Upper lobe of left lung (tissue), 6 donors: ENCODE results near the gene SORBS2. TPM values are rescaled to one million over a fixed set of nuclear protein-coding genes. Genes with fewer than 3 reads are reported as not detected.

ENCODE experiments used
- ATAC-seq, 2 donors: fragments of 200-7000 bp; cut with Tn5 transposase; one replicate each; pipeline ENCODE4 v1.9.1; 2022; ENCODE audit warnings: mild to moderate bottlenecking in 2 of 2, moderate library complexity in 2 of 2; ENCODE audit not compliant: low FRiP score in 2 of 2
- DNase-seq, 2 donors: peaks; one replicate each; pipeline ENCODE4 v3.0.0-alpha.2; 2019 to 2020
- H3K27ac ChIP-seq, 4 donors: fragments of 200-600 bp; sonication (generic); one replicate each; pipeline ENCODE4 v1.5.1; 2016 to 2019
- H3K27me3 ChIP-seq, 4 donors: fragments of 200-600 bp; sonication (generic); one replicate each; pipeline ENCODE4 v1.5.1; 2017 to 2019
- H3K36me3 ChIP-seq, 4 donors: fragments of 200-600 bp; sonication (generic); one replicate each; pipeline ENCODE4 v1.5.1; 2016 to 2019
- H3K4me1 ChIP-seq, 4 donors: fragments of 200-600 bp; sonication (generic); one replicate each; pipeline ENCODE4 v1.5.1; 2018 to 2019
- H3K4me3 ChIP-seq, 4 donors: fragments of 200-600 bp; sonication (generic); one replicate each; pipeline ENCODE4 v1.5.1; 2017 to 2019; ENCODE audit warnings: mild to moderate bottlenecking in 2 of 4, moderate library complexity in 1 of 4
- H3K9me3 ChIP-seq, 4 donors: fragments of 200-600 bp; sonication (generic); one replicate each; pipeline ENCODE4 v1.5.1; 2018 to 2019
- CTCF ChIP-seq, 6 experiments: fragments of 450-650 bp in 4 of 6; fragments of 200-600 bp in 2 of 6; sonication (generic) in 2 of 6; IDR thresholded peaks; one replicate each; pipeline ENCODE4 v1.5.1; 2016 to 2019; ENCODE audit warnings: antibody characterized with exemption in 6 of 6
- EP300 ChIP-seq, 4 donors: sonication (generic); formaldehyde crosslinking; IDR thresholded peaks; one replicate each; pipeline ENCODE4 v1.5.1; 2017; ENCODE audit warnings: antibody characterized with exemption in 4 of 4, control low read depth in 2 of 4
- POLR2A ChIP-seq, 4 donors: fragments of 450-650 bp; IDR thresholded peaks; one replicate each; pipeline ENCODE4 v1.5.1; 2016 to 2017; ENCODE audit warnings: antibody characterized with exemption in 4 of 4, mild to moderate bottlenecking in 2 of 4
- POLR2AphosphoS5 ChIP-seq, 2 donors: sonication (generic); formaldehyde crosslinking; IDR thresholded peaks; one replicate each; pipeline ENCODE4 v1.5.1; 2017; ENCODE audit warnings: antibody characterized with exemption in 2 of 2
- WGBS, 2 donors: methylation state at CpG; one replicate each; pipeline ENCODE4 v1.1.5; 2017 to 2018; 5-methylcytosine and 5-hydroxymethylcytosine counted together
- total RNA-seq, 6 donors: library from RNA; depleted of rRNA in 4 of 6; stranded (reverse); fragments of >200 nt in 4 of 6; gene quantifications; one replicate each; pipeline versions ENCODE4 v1.1.0 to v1.2.1, GENCODE V29; 2016 to 2021
- donor health status: DM: no; HTN: no; CAD: no; lungs with moderate emphysema.
- donor health status: DM: no; HTN: yes; CAD: no; lungs with severe emphysema.

The SORBS2 gene
- total RNA-seq, 6 donors from 2014 or later, result 35.4 to 83.2 (median 58.1) TPM

- Histone ChIP-seq H3K27me3 (no peaks in the 10 kb centered on the region), H3K4me1 (peaks cover 7 to 31% (median 13%) of the 10 kb centered on the region in 4 donors), H3K36me3 (no peaks in the 10 kb centered on the region), H3K27ac (peak overlapping the region in 3 of 4 donors; percentile 47 to 62 (median 52)), H3K4me3 (peak overlapping the region in 2 of 4 donors; percentile 37 to 38), H3K9me3 (no peaks in the 10 kb centered on the region)
- ATAC-seq (no peak), DNase-seq (no peak)
- 48 to 61% methylated on average over 8 of the region's 8 CpGs for WGBS, 2 donors
- TF ChIP-seq EP300 (IDR thresholded peaks at IDR 0.05), result no peak
- no peak for TF ChIP-seq POLR2A (IDR thresholded peaks at IDR 0.05)
- no peak for TF ChIP-seq POLR2AphosphoS5 (IDR thresholded peaks at IDR 0.05)
- TF ChIP-seq CTCF (IDR thresholded peaks at IDR 0.05), result no peak
These were observed 37.8 kb downstream of the SORBS2 start for GRCh38 chr4:185774131-185774653.

- no peaks in the 10 kb centered on the region for H3K27me3 ChIP-seq
- WGBS, 2 donors, result 61 to 65% methylated on average over 11 of the region's 11 CpGs
- TF ChIP-seq POLR2A (IDR thresholded peaks at IDR 0.05), result peak in 1 of 4 donors; percentile 46
- no peak for TF ChIP-seq CTCF (IDR thresholded peaks at IDR 0.05)
- TF ChIP-seq POLR2AphosphoS5 (IDR thresholded peaks at IDR 0.05), result peak in 1 of 2 donors; percentile 38
- TF ChIP-seq EP300 (IDR thresholded peaks at IDR 0.05), result no peak
- peak overlapping the region in 3 of 4 donors; percentile 47 to 62 (median 52) for H3K27ac ChIP-seq
- ATAC-seq (peak; percentile 32 to 56), DNase-seq (peak in 1 of 2 donors; percentile 59)
- H3K36me3 ChIP-seq, result no peaks in the 10 kb centered on the region
- H3K9me3 ChIP-seq, result no peaks in the 10 kb centered on the region
- peaks cover 7 to 31% (median 13%) of the 10 kb centered on the region in 4 donors for H3K4me1 ChIP-seq
- H3K4me3 ChIP-seq, result peak overlapping the region in 2 of 4 donors; percentile 37 to 38
These were observed 38.6 kb downstream of the SORBS2 start for GRCh38 chr4:185773419-185773818.

- 66 to 77% methylated on average over 12 of the region's 12 CpGs for WGBS, 2 donors
- TF ChIP-seq POLR2A (IDR thresholded peaks at IDR 0.05) (no peak), CTCF (IDR thresholded peaks at IDR 0.05) (no peak), EP300 (IDR thresholded peaks at IDR 0.05) (no peak), POLR2AphosphoS5 (IDR thresholded peaks at IDR 0.05) (no peak)
- Histone ChIP-seq H3K4me3 (peak overlapping the region in 1 of 4 donors; percentile 38), H3K4me1 (peaks cover 7 to 31% (median 13%) of the 10 kb centered on the region in 4 donors), H3K9me3 (no peaks in the 10 kb centered on the region), H3K36me3 (no peaks in the 10 kb centered on the region), H3K27ac (peak overlapping the region in 3 of 4 donors; percentile 22 to 36 (median 28)), H3K27me3 (no peaks in the 10 kb centered on the region)
- no peak for ATAC-seq
- no peak for DNase-seq
These were observed 39.5 kb downstream of the SORBS2 start for GRCh38 chr4:185772391-185773093.

- H3K9me3 ChIP-seq, result no peaks in the 10 kb centered on the region
- WGBS, 2 donors, result 73 to 77% methylated on average over 7 of the region's 7 CpGs
- no peaks in the 10 kb centered on the region for H3K27me3 ChIP-seq
- H3K27ac ChIP-seq, result peak overlapping the region in 3 of 4 donors; percentile 22 to 36 (median 28)
- ATAC-seq (no peak), DNase-seq (no peak)
- H3K4me1 ChIP-seq, result peaks cover 7 to 31% (median 13%) of the 10 kb centered on the region in 4 donors
- no peaks in the 10 kb centered on the region for H3K36me3 ChIP-seq
- H3K4me3 ChIP-seq, result no peak overlapping the region
- TF ChIP-seq EP300 (IDR thresholded peaks at IDR 0.05) (no peak), POLR2A (IDR thresholded peaks at IDR 0.05) (no peak), CTCF (IDR thresholded peaks at IDR 0.05) (no peak), POLR2AphosphoS5 (IDR thresholded peaks at IDR 0.05) (no peak)
These were observed 40.1 kb downstream of the SORBS2 start for GRCh38 chr4:185771711-185772390.
